ENCODE data around the gene ANLN.

DNA sequence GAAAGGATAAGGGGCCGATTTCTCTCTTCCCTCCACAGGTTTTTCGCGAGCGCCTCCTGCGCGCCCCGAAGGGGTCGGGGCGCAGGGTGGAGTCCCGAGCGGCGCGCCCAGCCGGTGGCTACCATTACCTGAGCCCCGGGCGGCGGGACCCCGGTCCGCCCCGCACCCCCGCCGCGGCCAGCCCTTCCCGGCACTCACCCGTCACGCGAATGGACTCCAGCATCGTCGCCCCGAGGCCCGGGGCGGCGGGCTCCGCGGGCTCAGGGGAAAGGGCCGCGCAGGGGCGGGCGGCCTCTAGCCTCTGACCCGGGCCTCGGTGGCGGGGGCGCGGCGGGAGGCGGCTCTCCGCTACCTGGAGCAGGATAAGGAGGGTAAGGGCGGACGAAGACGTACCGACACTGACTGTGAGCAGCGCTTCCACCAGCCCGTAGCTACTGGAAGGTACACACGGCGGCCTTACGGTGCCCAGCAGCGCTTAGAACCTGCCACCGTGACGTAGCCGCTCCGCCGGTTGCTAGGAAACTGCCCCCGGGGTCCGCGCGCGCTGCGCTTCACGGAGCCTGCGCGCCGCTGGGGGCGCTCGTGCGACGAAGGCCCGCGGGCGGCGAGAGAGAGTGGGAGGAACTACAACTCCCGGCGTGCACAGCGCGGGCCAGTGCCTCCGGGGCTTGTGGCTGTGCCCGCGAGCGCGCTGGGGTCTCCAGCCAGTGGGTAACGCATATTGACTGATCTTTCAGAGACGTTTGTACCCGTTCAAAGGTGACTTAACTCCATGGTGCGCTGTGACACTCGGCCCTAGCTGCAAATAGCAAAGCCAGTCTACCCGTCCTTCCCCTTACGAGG is 22.7 kb upstream of the ANLN start:
- peak; percentile 91 to 96 (median 93) for TF ChIP-seq CTCF (IDR thresholded peaks at IDR 0.05)
- TF ChIP-seq POLR2A (IDR thresholded peaks at IDR 0.05) = peak in 1 of 2 donors; percentile 15
- TF ChIP-seq EP300 (IDR thresholded peaks at IDR 0.05) = peak in 1 of 2 donors; percentile 68
